Astrocyte of the cerebellum (primary cell): ENCODE measurements around the gene SSBP1.
A peak's percentile ranks its signal among the peaks of the same experiment; 100 is the strongest.

Experiments
- DNase-seq: peaks from one replicate; pipeline ENCODE4 v3.0.0-alpha.2; 2011; ENCODE audit warnings: low read depth
- H3K4me3 ChIP-seq: 2 replicates; pipeline ENCODE4 v1.5.1; 2011; ENCODE audit warnings: mild to moderate bottlenecking, low read depth, low read length, moderate library complexity
- CTCF ChIP-seq: IDR thresholded peaks from 2 replicates; pipeline ENCODE4 v1.5.1; 2012; ENCODE audit warnings: low read length, low read depth, moderate library complexity, mild to moderate bottlenecking; ENCODE audit errors: missing control alignments
- in situ Hi-C: cut with HindIII; loops from 2 replicates; pipeline ENCODE4 v1.10.0; 2017; ENCODE audit warnings: low sequenced_read_pairs

The SSBP1 gene

GRCh38 chr7:141701489-141702046 is 36.6 kb upstream of the SSBP1 start:
- peak overlapping the region; percentile 59 for H3K4me3 ChIP-seq
- in situ Hi-C loops = no loop called here
- TF ChIP-seq CTCF = no peak
- no peak for DNase-seq

GRCh38 chr7:141702047-141702567 is 36.1 kb upstream of the SSBP1 start, which contains the start of gene DENND11:
TSS of gene DENND11 (minus strand) at chr7:141702166. CDS start at chr7:141702153, 13 bp downstream.
- no peak for TF ChIP-seq CTCF
- DNase-seq = no peak
- in situ Hi-C loops = no loop called here
- H3K4me3 ChIP-seq = peak within 1 kb of the TSS; percentile 59

GRCh38 chr7:141702892-141703291 is 35.3 kb upstream of the SSBP1 start:
- DNase-seq = no peak
- in situ Hi-C loops = no loop called here
- TF ChIP-seq CTCF = no peak
- H3K4me3 ChIP-seq = no peak overlapping the region

- no peak for TF ChIP-seq CTCF
- no peak for DNase-seq
- in situ Hi-C loops = no loop called here
- H3K4me3 ChIP-seq = no peak overlapping the region
These were observed 34.0 kb upstream of the SSBP1 start for GRCh38 chr7:141704112-141704511.

GRCh38 chr7:141704741-141705140 is 33.4 kb upstream of the SSBP1 start:
- in situ Hi-C loops = no loop called here
- no peak overlapping the region for H3K4me3 ChIP-seq
- no peak for DNase-seq
- no peak for TF ChIP-seq CTCF

GRCh38 chr7:141706239-141707064 is 31.7 kb upstream of the SSBP1 start:
- DNase-seq = no peak
- no peak overlapping the region for H3K4me3 ChIP-seq
- in situ Hi-C loops = no loop called here
- no peak for TF ChIP-seq CTCF
